Measurements from ENCODE around the gene EDEM3. TPM values are rescaled to one million over a fixed set of nuclear protein-coding genes. Genes with fewer than 3 reads are reported as not detected.

EDEM3 gene
- total and polyA plus RNA-seq, 9 of the 15 experiments (the other 6 are each of a cell fraction or from before 2014, with no cell fraction given): 15.8 to 46.6 (median 28.0) TPM

DNA sequence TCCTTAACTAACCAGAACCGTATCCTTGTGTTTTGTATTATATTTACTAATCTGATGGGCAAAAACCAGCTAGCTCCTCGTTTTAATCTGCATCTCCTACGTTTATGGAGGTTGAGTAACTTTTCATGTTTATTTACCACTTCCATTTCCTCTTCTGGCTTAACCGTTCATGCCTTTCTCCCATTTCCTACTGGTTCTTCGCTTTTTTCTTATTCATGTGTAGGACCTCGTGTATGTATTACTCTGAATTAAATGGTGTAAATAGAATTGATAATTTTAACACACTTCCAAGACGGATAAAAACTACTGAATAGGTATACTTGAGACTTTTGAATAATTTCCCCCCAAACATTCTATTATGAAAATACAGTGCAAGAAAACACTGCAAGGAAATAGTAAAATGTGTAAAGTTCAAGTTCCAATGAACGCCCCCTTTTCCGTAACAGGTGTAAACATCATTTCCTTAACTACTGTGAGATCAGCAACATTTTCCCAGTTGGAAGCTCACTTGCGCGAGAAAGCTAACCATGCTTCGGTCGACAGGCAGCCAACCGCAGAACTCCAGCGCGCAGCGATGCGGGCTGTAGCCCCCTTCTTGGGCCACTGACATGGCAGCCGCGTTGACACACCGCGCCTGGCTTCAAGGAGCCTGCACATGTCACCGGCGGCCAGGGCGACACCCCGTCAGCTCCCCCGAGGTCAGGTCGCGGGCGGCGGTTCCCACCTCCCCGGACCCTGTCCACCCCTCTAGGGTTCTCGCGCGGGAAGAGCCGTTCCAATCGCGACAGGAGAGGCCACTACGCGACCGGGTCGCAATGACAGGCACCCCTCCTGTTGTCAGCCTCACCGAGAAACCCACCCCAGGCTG lies 816 bp downstream of the EDEM3 start (continued):
- TF ChIP-seq, protein P1, sequence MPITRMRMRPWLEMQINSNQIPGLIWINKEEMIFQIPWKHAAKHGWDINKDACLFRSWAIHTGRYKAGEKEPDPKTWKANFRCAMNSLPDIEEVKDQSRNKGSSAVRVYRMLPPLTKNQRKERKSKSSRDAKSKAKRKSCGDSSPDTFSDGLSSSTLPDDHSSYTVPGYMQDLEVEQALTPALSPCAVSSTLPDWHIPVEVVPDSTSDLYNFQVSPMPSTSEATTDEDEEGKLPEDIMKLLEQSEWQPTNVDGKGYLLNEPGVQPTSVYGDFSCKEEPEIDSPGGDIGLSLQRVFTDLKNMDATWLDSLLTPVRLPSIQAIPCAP (CRISPR knock-in tag; IDR thresholded peaks at IDR 0.05; ENCODE audit: borderline replicate concordance): 0 out of 2 replicates have a peak, but pooled peaks have one; percentile 23
- TF ChIP-seq ZBTB17 (CRISPR knock-in tag; IDR thresholded peaks at IDR 0.05): 0 out of 2 replicates have a peak, but pooled peaks have one; percentile 2
- TF ChIP-seq YY1 (IDR thresholded peaks at IDR 0.05; ENCODE audit: borderline replicate concordance in 1 of 3, control insufficient read depth in 1 of 3, extremely low read depth in 1 of 3, insufficient read depth in 3 of 3, insufficient read length in 1 of 3, insufficient replicate concordance in 2 of 3, low read depth in 1 of 3, low read length in 2 of 3): peak; percentile 20 to 87 (median 76)
- peak; percentile 80 for TF ChIP-seq EP400 (IDR thresholded peaks at IDR 0.05)
- TF ChIP-seq, protein P2, sequence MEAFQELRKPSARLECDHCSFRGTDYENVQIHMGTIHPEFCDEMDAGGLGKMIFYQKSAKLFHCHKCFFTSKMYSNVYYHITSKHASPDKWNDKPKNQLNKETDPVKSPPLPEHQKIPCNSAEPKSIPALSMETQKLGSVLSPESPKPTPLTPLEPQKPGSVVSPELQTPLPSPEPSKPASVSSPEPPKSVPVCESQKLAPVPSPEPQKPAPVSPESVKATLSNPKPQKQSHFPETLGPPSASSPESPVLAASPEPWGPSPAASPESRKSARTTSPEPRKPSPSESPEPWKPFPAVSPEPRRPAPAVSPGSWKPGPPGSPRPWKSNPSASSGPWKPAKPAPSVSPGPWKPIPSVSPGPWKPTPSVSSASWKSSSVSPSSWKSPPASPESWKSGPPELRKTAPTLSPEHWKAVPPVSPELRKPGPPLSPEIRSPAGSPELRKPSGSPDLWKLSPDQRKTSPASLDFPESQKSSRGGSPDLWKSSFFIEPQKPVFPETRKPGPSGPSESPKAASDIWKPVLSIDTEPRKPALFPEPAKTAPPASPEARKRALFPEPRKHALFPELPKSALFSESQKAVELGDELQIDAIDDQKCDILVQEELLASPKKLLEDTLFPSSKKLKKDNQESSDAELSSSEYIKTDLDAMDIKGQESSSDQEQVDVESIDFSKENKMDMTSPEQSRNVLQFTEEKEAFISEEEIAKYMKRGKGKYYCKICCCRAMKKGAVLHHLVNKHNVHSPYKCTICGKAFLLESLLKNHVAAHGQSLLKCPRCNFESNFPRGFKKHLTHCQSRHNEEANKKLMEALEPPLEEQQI (IDR thresholded peaks at IDR 0.05): peak; percentile 34; the same call in 1 of the 2 replicates
- TF ChIP-seq, protein P3, sequence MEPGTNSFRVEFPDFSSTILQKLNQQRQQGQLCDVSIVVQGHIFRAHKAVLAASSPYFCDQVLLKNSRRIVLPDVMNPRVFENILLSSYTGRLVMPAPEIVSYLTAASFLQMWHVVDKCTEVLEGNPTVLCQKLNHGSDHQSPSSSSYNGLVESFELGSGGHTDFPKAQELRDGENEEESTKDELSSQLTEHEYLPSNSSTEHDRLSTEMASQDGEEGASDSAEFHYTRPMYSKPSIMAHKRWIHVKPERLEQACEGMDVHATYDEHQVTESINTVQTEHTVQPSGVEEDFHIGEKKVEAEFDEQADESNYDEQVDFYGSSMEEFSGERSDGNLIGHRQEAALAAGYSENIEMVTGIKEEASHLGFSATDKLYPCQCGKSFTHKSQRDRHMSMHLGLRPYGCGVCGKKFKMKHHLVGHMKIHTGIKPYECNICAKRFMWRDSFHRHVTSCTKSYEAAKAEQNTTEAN (CRISPR knock-in tag; IDR thresholded peaks at IDR 0.05): peak; percentile 71; the same call in 1 of the 2 replicates
- TF ChIP-seq ZNF551 (CRISPR knock-in tag; IDR thresholded peaks at IDR 0.05): no peak
- TF ChIP-seq SMARCE1 (IDR thresholded peaks at IDR 0.05): peak; percentile 43
- TF ChIP-seq NFE2 (IDR thresholded peaks at IDR 0.05; ENCODE audit: low read depth): no peak
- TF ChIP-seq KLF13 (tag; IDR thresholded peaks at IDR 0.05; ENCODE audit: borderline replicate concordance, low read depth): 0 out of 2 replicates have a peak, but pooled peaks have one; percentile 68
- TF ChIP-seq, protein P4, sequence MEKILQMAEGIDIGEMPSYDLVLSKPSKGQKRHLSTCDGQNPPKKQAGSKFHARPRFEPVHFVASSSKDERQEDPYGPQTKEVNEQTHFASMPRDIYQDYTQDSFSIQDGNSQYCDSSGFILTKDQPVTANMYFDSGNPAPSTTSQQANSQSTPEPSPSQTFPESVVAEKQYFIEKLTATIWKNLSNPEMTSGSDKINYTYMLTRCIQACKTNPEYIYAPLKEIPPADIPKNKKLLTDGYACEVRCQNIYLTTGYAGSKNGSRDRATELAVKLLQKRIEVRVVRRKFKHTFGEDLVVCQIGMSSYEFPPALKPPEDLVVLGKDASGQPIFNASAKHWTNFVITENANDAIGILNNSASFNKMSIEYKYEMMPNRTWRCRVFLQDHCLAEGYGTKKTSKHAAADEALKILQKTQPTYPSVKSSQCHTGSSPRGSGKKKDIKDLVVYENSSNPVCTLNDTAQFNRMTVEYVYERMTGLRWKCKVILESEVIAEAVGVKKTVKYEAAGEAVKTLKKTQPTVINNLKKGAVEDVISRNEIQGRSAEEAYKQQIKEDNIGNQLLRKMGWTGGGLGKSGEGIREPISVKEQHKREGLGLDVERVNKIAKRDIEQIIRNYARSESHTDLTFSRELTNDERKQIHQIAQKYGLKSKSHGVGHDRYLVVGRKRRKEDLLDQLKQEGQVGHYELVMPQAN (IDR thresholded peaks at IDR 0.05; ENCODE audit: borderline replicate concordance): peak; percentile 86
- no peak for TF ChIP-seq KLF1 (tag; IDR thresholded peaks at IDR 0.05)
- TF ChIP-seq TCF7L2 (IDR thresholded peaks at IDR 0.05; ENCODE audit: low read depth, low read length): no peak
- no peak for TF ChIP-seq NR4A1 (CRISPR knock-in tag; IDR thresholded peaks at IDR 0.05)
- TF ChIP-seq NR4A1 (tag; IDR thresholded peaks at IDR 0.05): 0 out of 2 replicates have a peak, but pooled peaks have one; percentile 39

Measured in K562 (cell line).